Peyer's patch (tissue), 4 donors: ENCODE measurements around the gene FAM171A1.

Experiments
- CTCF ChIP-seq, 6 experiments: fragments of 450-650 bp in 4 of 6; fragments of 200-600 bp in 2 of 6; sonication (generic) in 1 of 6; IDR thresholded peaks; one replicate each; pipeline ENCODE4 v1.5.1; 2017 to 2019; ENCODE audit warnings: antibody characterized with exemption in 6 of 6, mild to moderate bottlenecking in 3 of 6, moderate library complexity in 1 of 6
- POLR2A ChIP-seq, 2 donors: fragments of 450-650 bp; IDR thresholded peaks; one replicate each; pipeline ENCODE4 v1.5.1; 2017; ENCODE audit warnings: antibody characterized with exemption in 2 of 2, mild to moderate bottlenecking in 2 of 2, moderate library complexity in 2 of 2

GRCh38 chr10:15176269-15176668 is 194.8 kb downstream of the FAM171A1 start:
- TF ChIP-seq POLR2A (IDR thresholded peaks at IDR 0.05), result no peak
- TF ChIP-seq CTCF (IDR thresholded peaks at IDR 0.05), result no peak
